Measurements from ENCODE around the gene LYZ.

Gene LYZ

DNA sequence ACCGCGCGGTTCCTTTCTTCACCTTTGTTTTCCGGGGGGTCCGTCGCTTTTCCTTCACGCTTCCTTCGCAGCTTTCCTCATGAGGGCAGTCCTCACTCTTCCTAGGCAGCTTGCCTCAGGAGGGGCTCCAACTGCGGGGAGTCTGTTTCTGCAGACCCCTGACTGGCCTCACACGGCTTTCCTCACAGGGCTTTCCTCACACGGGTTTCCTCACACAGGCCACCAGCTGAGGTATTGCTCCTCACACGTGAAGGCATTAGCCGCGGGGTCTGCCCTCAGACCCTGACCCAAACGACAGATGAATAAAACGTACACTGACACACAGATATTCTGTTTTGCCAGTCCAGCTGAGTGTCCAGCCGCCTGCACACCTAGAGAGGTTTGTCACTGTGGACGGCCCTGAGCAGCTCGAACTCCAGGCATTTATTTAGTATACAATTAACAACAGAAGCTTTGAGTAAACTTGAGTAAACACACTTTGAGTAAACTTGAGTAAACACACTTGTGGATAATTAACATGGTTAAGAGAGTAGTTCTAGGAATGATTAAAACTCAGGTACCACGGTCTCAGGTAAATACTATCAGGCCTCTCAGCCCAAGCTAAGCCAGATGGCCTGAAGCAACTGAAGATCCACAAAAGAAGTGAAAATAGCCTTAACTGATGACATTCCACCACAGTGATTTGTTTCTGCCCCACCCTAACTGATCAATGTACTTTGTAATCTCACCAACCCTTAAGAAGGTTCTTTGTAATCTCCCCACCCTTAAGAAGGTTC is 16.1 kb upstream of the LYZ start:
- TF ChIP-seq, protein P1, sequence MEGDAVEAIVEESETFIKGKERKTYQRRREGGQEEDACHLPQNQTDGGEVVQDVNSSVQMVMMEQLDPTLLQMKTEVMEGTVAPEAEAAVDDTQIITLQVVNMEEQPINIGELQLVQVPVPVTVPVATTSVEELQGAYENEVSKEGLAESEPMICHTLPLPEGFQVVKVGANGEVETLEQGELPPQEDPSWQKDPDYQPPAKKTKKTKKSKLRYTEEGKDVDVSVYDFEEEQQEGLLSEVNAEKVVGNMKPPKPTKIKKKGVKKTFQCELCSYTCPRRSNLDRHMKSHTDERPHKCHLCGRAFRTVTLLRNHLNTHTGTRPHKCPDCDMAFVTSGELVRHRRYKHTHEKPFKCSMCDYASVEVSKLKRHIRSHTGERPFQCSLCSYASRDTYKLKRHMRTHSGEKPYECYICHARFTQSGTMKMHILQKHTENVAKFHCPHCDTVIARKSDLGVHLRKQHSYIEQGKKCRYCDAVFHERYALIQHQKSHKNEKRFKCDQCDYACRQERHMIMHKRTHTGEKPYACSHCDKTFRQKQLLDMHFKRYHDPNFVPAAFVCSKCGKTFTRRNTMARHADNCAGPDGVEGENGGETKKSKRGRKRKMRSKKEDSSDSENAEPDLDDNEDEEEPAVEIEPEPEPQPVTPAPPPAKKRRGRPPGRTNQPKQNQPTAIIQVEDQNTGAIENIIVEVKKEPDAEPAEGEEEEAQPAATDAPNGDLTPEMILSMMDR (IDR thresholded peaks at IDR 0.05; ENCODE audit: low read depth, low read length) = no peak
- no peak for DNase-seq (ENCODE audit: extremely low read depth, low read depth)

DNA sequence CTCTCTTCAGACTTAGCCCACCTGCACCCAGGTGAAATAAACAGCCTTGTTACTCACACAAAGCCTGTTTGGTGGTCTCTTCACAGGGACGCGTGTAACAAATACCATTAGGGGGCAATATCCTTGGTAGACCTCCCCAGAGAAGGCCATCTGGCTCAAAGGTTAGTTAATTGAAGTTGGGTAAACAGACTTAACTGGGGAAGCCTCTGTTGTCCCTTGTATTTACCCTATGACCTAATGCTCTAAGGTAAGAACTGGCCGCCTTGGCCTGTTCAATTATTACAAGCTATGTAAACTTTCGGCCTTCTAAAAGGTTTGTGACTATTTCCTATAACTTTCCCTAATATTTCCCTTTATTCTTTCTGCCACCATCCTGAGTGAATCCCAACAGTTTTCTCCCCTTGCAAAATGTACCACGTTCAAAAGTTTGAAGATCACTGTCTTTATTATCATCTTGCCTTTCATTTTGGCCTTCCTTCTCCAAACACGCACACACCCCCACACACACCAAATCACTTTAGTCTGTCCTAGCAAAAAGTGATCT is 15.3 kb upstream of the LYZ start:
- TF ChIP-seq, protein P1 (IDR thresholded peaks at IDR 0.05; ENCODE audit: low read depth, low read length) = no peak
- DNase-seq (ENCODE audit: extremely low read depth, low read depth) = no peak

DNA sequence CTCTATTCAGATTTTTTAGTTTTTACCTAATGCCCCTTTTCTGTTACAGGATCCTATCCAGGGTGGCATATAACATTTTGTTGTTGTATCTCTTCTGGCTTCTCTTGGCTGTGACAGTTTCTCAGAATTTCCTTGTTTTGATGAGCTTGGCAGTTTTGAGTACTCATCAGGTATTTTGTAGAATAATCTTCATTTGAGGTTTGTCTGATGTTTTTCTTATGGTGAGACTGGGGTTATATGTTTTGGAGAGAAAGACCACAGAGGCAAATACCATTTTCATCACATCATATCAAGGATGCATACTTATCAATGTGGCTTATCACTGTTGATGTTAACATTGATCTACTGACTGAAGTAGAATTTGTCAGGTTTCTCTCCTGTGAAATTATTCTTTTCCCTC is 14.0 kb upstream of the LYZ start:
- no peak for DNase-seq (ENCODE audit: extremely low read depth, low read depth)
- TF ChIP-seq, protein P1 (IDR thresholded peaks at IDR 0.05; ENCODE audit: low read depth, low read length) = no peak

DNA sequence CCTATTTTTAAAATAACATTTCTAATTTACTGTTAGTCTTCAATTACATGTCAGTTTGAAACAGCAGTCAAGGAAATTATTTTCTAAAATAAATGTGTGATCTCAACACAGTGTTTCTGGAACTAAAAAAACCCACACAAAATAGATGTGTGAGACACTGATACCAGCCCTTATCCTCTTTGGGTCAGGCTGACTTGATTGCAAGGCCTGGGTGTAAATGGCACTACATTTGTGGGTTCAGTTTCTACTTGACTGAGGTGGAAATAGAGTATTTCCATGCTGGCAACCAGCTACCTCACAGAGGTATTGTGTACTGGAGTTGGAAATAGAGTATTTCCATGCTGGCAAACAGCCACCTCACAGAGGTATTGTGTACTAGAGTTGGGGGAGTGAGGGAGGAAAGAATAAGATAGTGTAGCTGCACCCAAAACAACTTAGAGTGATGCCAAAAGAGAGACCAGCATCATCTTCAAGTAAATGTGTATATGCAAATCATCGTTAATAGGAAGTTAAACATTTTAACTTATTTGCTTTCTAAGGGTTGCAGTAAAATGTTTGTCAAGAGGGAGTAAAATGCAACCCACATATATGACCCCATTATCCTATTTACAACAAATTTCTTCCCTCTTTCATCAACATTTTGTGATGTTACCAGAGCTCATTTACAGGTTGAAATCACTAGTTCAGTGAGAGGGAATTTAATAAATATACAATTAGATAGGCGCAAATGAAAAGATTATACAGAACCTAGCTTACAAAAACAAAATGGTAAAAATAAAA is 10.7 kb upstream of the LYZ start:
- no peak for DNase-seq (ENCODE audit: extremely low read depth, low read depth)
- TF ChIP-seq, protein P1 (IDR thresholded peaks at IDR 0.05; ENCODE audit: low read depth, low read length) = no peak

DNA sequence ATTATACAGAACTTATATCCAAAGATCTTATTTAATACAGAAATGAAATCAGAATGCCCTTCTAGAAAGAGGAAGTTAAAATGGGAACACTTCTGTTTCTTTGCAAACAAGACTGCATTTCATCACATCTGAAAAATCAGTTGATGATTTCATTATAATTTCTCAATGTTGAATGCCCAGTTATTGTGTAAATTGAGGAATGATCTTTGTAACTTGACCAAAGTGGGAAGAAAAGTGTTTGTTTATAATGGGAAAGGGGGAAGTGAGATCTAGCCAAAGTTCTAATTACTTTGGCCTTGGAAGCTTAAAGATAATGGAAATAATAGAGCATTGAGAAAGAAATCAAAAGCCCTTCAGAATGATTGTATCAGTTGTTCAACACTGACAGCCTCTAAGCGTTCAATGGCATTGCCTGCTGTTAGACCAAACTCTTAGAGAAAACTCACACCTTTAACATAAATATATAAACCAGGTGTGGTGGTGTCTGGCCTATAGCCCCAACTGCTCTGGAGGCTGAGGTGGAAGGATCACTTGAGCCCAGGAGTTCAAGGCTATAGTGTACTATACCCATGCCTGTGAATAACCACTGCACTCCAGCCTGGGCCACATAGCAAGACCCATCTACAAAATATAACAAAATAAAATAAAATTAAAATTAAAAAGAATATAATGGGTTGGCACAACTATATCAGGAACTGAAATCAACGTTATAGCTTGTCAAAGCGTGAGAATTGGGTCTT is 9.9 kb upstream of the LYZ start:
- TF ChIP-seq, protein P1 (IDR thresholded peaks at IDR 0.05; ENCODE audit: low read depth, low read length) = no peak
- DNase-seq (ENCODE audit: extremely low read depth, low read depth) = no peak

DNA sequence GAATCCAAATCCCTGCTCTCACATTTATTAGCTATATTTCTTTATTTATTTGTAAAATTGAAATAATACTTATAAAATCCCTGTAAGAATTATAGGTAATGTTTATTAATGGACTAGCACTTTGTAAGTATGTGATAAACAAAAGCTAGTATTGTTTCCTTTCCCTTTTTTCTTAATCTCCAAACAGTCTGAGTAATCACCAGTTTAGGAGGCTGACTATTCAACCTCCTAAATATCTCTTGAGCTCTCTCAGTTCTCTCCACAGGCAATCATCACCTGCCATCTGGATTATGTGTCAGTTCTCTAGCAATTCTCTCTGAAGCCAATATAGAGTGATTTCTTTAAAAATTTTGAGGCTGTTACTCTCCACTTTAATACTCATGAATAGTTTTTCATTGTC is 9.2 kb upstream of the LYZ start:
- no peak for DNase-seq (ENCODE audit: extremely low read depth, low read depth)
- TF ChIP-seq, protein P1 (IDR thresholded peaks at IDR 0.05; ENCODE audit: low read depth, low read length) = no peak
